Caco-2 (cell line): Measurements from ENCODE around the gene TEKT3. TPM values are rescaled to one million over a fixed set of nuclear protein-coding genes. Genes with fewer than 3 reads are reported as not detected.

Source experiments
- BruUV-seq: library from RNA; stranded (reverse); fragments of 400-500 nt; replicated peaks from 2 replicates; lab custom pipeline; 2021; lab: Mats Ljungman, UMichigan
- CTCF ChIA-PET: fragments of 300-600 bp; sonication (Branson Sonifier 250); formaldehyde crosslinking; loops from one replicate; lab custom pipeline; 2022; ENCODE audit warnings: antibody characterized with exemption; lab: Charles Lee
- POLR2A ChIA-PET: fragments of 300-600 bp; sonication (Branson Sonifier 250); formaldehyde crosslinking; loops from one replicate; lab custom pipeline; 2022; ENCODE audit warnings: antibody characterized with exemption; lab: Charles Lee
- DNase-seq, 2 experiments: peaks; one replicate each; pipeline versions ENCODE4 v3.0.0 to v3.0.0-alpha.2; 2020 to 2022
- H3K27me3 ChIP-seq: replicated peaks from 2 replicates; pipeline ENCODE4 v1.6.0; 2011; ENCODE audit warnings: low read length; ENCODE audit not compliant: control insufficient read depth, insufficient read depth
- H3K36me3 ChIP-seq: 2 replicates; pipeline ENCODE4 v1.5.1; 2011; ENCODE audit warnings: low read length; ENCODE audit not compliant: control insufficient read depth, insufficient read depth
- H3K4me1 ChIP-seq: fragments of 250-450 bp; sonication (Bioruptor Pico); 2 replicates; pipeline ENCODE4 v1.5.1; 2020; ENCODE audit warnings: mild to moderate bottlenecking
- H3K4me3 ChIP-seq: 2 replicates; pipeline ENCODE4 v1.5.1; 2011; ENCODE audit warnings: low read depth, mild to moderate bottlenecking, control low read depth, low read length
- H3K9me3 ChIP-seq: fragments of 250-450 bp; sonication (Bioruptor Pico); 2 replicates; pipeline ENCODE4 v1.5.1; 2020; ENCODE audit warnings: mild to moderate bottlenecking, moderate library complexity
- H3K27ac Mint-ChIP-seq: one replicate; pipeline ENCODE4 v1.8.0; 2022; ENCODE audit warnings: mixed read lengths; ENCODE audit not compliant: unreplicated experiment
- H3K27me3 Mint-ChIP-seq: one replicate; pipeline ENCODE4 v1.8.0; 2022; ENCODE audit warnings: mixed read lengths; ENCODE audit not compliant: insufficient read depth, unreplicated experiment
- H3K36me3 Mint-ChIP-seq: one replicate; pipeline ENCODE4 v1.8.0; 2022; ENCODE audit warnings: mild to moderate bottlenecking, mixed read lengths; ENCODE audit not compliant: insufficient read depth, unreplicated experiment
- H3K4me1 Mint-ChIP-seq: one replicate; pipeline ENCODE4 v1.8.0; 2022; ENCODE audit warnings: low read depth, mixed read lengths; ENCODE audit not compliant: unreplicated experiment
- H3K4me3 Mint-ChIP-seq: one replicate; pipeline ENCODE4 v1.8.0; 2022; ENCODE audit warnings: mild to moderate bottlenecking, moderate library complexity, mixed read lengths; ENCODE audit not compliant: unreplicated experiment
- H3K9me3 Mint-ChIP-seq: one replicate; pipeline ENCODE4 v1.8.0; 2022; ENCODE audit warnings: mixed read lengths; ENCODE audit not compliant: unreplicated experiment
- CTCF ChIP-seq, 2 experiments: fragments of 200-600 bp in 1 of 2; IDR thresholded peaks; 1 replicate in 1 of 2; 2 replicates in 1 of 2; pipeline versions ENCODE4 v1.5.1 to v1.8.0; 2011 to 2022; ENCODE audit warnings: antibody characterized with exemption in 1 of 2, control low read depth in 1 of 2, inconsistent platforms in 1 of 2, low read depth in 1 of 2, low read length in 1 of 2, mild to moderate bottlenecking in 1 of 2, moderate library complexity in 1 of 2; ENCODE audit not compliant: insufficient read depth in 1 of 2, severe bottlenecking in 1 of 2, unreplicated experiment in 1 of 2
- intact Hi-C: fragments of 100-400 bp; cut with micrococcal nuclease; formaldehyde crosslinking; loops from one replicate; pipeline ENCODE4 v1.10.0; 2022; ENCODE audit not compliant: unreplicated experiment
- total RNA-seq: library from RNA; stranded (reverse); gene quantifications from 2 replicates; pipeline ENCODE4 v1.2.3, GENCODE V29; 2022

TEKT3 gene
- total RNA-seq, 1 experiment from 2014 or later = 0.43 TPM

- H3K4me3 Mint-ChIP-seq = no peak overlapping the region
- Histone ChIP-seq H3K27me3 (no peaks in the 10 kb centered on the region), H3K4me1 (no peaks in the 10 kb centered on the region), H3K9me3 (no peaks in the 10 kb centered on the region), H3K4me3 (no peak overlapping the region), H3K36me3 (no peaks in the 10 kb centered on the region)
- ChIA-PET CTCF (no interaction called here), POLR2A (no interaction called here)
- no peak for TF ChIP-seq CTCF (IDR thresholded peaks at IDR 0.05; ENCODE audit: insufficient read depth in 1 of 2, low read depth in 1 of 2, low read length in 1 of 2, severe bottlenecking in 1 of 2, unreplicated experiment in 1 of 2)
- intact Hi-C loops = no loop called here
- no peak for DNase-seq
- no TSS peak for BruUV-seq
- H3K36me3 Mint-ChIP-seq = no peaks in the 10 kb centered on the region
- H3K4me1 Mint-ChIP-seq = no peaks in the 10 kb centered on the region
- H3K27ac Mint-ChIP-seq = no peak overlapping the region
- H3K27me3 Mint-ChIP-seq = no peaks in the 10 kb centered on the region
- H3K9me3 Mint-ChIP-seq = no peaks in the 10 kb centered on the region
Observed at GRCh38 chr17:15364615-15365014, 23.2 kb upstream of the TEKT3 start.

- H3K36me3 ChIP-seq = no peaks in the 10 kb centered on the region
- no peak for DNase-seq
- H3K27me3 Mint-ChIP-seq = no peaks in the 10 kb centered on the region
- H3K27me3 ChIP-seq = no peaks in the 10 kb centered on the region
- no TSS peak for BruUV-seq
- TF ChIP-seq CTCF (IDR thresholded peaks at IDR 0.05; ENCODE audit: insufficient read depth in 1 of 2, low read depth in 1 of 2, low read length in 1 of 2, severe bottlenecking in 1 of 2, unreplicated experiment in 1 of 2) = no peak
- no peaks in the 10 kb centered on the region for H3K4me1 Mint-ChIP-seq
- H3K36me3 Mint-ChIP-seq = no peaks in the 10 kb centered on the region
- H3K4me1 ChIP-seq = no peaks in the 10 kb centered on the region
- H3K9me3 Mint-ChIP-seq = no peaks in the 10 kb centered on the region
- H3K27ac Mint-ChIP-seq = no peak overlapping the region
- H3K4me3 ChIP-seq = no peak overlapping the region
- H3K9me3 ChIP-seq = no peaks in the 10 kb centered on the region
- H3K4me3 Mint-ChIP-seq = no peak overlapping the region
- ChIA-PET POLR2A (no interaction called here), CTCF (no interaction called here)
- intact Hi-C loops = no loop called here
Observed at GRCh38 chr17:15363702-15364101, 22.3 kb upstream of the TEKT3 start.

GRCh38 chr17:15361592-15361991 is 20.2 kb upstream of the TEKT3 start:
- H3K4me1 Mint-ChIP-seq = no peaks in the 10 kb centered on the region

More at GRCh38 chr17:15361592-15361991, 20.2 kb upstream of the TEKT3 start:
- no peaks in the 10 kb centered on the region for H3K36me3 ChIP-seq
- Mint-ChIP-seq H3K27ac (no peak overlapping the region), H3K9me3 (no peaks in the 10 kb centered on the region), H3K4me3 (no peak overlapping the region), H3K36me3 (no peaks in the 10 kb centered on the region), H3K27me3 (no peaks in the 10 kb centered on the region)
- no peak for DNase-seq
- ChIA-PET CTCF (no interaction called here), POLR2A (no interaction called here)
- H3K9me3 ChIP-seq = no peaks in the 10 kb centered on the region
- H3K4me1 ChIP-seq = no peaks in the 10 kb centered on the region
- TF ChIP-seq CTCF (IDR thresholded peaks at IDR 0.05; ENCODE audit: insufficient read depth in 1 of 2, low read depth in 1 of 2, low read length in 1 of 2, severe bottlenecking in 1 of 2, unreplicated experiment in 1 of 2) = no peak
- no TSS peak for BruUV-seq
- H3K27me3 ChIP-seq = no peaks in the 10 kb centered on the region
- no peak overlapping the region for H3K4me3 ChIP-seq
- intact Hi-C loops = no loop called here
